ENCODE results near the gene NRG3. TPM values are rescaled to one million over a fixed set of nuclear protein-coding genes. Genes with fewer than 3 reads are reported as not detected.

The NRG3 gene
- polyA plus RNA-seq, 1 donor, result 18.0 TPM

DNA sequence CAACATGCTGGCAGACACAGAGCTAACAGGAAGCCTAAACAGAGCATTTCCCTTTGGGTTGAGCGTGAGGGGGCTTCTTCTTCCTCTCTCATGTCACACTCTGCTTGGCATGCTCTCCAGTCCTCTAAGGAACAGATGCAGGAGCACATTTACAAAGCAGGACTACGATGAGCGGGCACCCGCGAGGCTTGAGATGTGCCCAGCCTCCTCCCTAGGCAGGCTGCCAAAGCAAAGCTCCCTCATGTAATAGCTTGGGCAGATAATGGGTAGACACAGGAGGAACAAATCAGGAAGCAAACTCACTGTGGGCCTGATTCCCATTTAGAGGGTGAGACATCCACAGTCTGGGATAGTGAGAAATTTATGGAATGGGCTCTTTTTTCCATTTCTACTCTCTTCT, 519.1 kb downstream of the NRG3 start:
- DNase-seq, result no peak

DNA sequence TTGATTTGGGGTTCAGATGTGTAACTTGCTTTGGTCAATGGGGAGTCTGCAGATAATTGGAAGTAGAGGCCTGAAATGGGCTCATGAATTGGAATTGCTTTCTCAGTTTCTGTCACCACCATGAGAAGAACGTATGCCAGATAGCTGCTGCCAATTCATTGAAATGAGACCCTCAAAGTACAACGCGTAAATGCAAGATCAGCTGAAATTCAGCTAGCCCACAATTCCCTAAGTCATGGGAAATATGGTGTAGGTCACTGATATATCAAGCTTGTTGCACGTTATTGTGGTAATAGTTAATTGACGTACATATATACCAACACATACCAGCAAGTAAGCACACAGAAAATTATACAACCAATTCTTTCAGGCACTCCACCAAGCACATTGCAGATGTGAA, 520.0 kb downstream of the NRG3 start:
- no peak for DNase-seq

DNA sequence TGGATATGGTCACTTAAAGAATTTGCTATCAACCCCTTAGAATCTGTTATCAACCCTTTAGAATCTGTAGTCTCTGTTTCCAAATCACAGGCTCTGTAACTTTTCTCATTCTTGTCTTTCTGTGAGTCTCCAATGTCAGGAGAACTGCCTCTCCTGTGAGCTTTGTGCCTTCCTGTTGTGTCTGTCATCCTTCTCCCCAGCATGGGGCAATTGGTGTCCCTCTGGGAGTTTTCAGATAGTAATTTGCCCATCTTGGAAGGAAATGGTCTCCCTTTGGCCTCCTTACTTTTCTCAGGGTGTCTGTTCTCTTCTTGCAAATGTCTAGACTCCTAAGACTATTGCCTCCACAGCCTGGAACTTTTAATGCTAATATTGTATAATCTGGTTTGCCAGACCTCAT, 521.9 kb downstream of the NRG3 start:
- no peak for DNase-seq

DNA sequence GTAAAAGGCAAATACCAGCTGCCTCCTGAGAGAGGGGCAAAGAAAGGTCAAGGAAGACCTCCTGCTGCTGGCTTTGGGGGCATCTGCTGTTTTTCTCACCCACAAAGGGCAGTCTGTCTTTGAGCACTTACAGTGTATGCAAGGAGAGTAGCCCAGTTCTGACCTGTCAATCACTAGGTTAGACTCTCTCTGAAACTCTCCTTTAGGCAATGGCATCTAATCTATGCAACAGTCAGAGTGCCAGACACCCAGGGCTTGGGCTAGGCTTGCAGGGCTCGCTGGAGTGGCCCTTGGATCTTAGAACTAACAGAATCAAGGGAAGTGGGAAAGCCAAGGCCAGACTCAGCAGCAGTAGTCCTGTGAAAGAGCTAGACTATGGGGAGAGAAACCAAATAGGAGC, 522.9 kb downstream of the NRG3 start:
- DNase-seq, result no peak

DNA sequence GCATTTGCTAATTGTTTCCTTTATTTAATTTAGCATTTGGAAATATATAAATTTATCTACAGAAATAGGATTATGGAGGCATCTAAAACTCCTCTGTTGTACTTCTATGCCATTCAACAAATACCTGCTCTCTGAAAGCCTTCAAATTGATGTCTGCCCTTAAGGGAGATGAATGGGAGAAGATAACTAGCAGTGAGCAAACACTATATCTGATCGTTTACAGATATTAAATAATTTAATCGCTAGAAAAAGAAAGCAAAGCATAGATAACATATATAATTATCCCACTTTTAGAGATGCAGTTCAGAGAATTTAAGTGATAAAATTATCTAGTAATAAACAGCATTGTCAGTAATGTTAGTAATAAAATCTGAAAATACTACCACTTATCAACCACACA, 524.9 kb downstream of the NRG3 start:
- no peak for DNase-seq

DNA sequence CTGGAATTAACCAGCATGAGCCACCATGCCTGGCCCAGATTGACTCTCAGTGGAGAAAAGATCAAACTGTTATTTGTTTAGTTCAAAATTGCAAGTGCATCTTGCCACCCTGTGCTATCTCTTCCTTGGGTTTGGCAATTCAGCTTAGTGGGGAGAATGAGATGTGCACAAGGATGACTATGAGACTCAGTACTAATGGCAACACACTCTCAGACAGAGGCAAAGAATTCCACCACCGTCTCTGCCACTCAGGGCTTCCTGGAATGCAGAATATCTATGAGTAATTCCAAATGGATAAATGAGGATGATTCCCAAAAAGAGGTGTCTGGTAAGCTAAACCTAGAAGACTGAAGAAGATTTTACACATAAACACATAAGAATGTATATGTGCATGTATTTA, 525.8 kb downstream of the NRG3 start:
- DNase-seq, result no peak

DNA sequence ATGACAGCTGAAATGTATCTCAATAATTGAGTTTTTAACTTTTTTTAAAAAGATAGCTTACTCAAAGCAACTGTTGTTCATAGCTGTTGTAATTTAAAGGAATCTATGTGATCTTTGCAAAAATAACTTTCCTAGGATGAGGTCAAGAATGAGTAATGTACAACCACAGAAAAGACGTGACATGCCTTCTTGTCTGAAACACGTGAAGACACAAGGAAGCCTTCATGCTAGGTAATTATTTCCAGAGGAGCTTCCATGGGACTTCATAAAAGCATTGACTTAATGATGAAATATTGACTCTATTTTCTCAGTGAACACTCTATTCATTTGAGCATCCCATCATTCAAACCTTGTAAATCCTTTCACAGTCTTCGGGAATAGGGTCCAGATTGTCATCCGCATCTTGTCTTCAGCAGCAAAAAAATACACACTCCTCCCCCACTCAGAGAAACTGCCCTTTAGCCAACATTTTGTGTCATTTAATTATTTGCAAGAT, 528.0 kb downstream of the NRG3 start:
- no peak for DNase-seq

DNA sequence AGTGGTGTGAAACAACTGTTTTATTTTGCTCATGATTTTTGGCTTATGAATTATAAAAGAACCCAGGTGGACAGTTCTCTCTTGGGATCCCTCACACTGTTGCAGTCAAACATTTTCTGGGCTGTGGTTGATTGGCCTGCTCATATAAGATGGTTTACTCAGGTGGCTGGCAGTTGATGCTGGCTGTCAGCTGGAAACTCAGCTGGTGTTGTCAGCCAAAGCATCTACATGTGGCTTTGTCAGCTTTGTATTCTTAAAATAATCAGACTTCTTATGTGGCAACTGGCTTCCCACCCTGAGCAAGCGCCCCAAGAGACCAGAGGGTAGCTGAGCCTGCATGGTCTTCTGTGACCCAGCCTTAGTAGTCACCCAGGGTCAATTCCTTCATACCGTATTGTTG, 534.7 kb downstream of the NRG3 start:
- DNase-seq, result no peak

DNA sequence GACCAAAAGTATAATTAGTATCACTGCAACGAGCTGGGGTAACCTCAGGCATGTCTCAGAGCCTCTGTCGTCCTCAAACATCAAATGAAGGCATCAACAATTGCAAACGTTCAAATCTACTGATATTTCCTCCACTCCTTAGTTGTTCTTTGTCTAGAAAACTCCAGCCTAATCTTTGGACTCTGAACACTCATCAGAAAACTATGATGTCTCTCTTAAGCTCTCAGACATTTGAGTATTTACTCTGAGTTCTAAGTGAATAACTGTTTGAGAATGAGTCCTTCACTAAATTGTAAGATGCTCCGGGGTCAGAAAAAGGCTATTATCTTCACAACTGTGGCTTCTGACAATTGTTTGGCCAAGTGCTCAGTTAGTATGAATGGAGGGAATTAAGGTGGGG, 536.4 kb downstream of the NRG3 start:
- no peak for DNase-seq

DNA sequence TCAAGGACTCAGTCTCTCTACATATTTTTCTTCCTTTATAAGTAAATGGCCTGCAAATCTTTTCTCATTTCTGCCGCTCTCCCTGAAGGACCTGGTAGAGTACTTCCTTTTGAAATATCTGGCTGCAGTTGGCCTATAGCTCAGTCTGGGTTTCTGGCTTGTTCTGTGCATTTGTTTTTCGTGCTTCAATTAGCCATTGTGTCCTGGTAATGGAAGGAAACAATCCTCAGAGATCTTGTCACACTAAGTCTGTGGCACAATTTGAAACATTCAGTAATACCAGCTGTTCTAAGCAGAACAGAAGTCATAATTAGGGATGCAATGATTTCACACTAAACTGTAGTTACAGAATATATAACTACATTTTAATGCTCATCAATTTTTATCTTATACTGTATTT, 545.0 kb downstream of the NRG3 start:
- no peak for DNase-seq

DNA sequence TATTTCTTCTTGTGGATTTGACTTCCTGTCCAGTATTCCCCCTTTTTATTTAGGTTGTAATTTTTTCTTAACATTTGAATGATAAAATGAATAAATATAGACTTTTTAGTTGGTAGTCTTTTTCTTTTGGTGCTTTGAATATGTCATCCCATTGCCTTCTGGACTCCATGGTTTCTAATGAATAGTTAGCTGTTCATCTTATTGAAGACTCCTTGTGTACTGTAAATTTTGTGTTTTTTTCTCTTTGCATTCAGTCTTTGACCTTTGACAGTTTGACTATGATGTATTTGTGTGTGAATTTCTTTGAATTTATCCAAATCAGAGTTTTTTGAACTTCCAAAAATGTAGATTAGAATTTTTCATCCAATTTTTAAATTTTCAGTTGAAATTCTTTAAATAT, 554.3 kb downstream of the NRG3 start:
- DNase-seq, result no peak

DNA sequence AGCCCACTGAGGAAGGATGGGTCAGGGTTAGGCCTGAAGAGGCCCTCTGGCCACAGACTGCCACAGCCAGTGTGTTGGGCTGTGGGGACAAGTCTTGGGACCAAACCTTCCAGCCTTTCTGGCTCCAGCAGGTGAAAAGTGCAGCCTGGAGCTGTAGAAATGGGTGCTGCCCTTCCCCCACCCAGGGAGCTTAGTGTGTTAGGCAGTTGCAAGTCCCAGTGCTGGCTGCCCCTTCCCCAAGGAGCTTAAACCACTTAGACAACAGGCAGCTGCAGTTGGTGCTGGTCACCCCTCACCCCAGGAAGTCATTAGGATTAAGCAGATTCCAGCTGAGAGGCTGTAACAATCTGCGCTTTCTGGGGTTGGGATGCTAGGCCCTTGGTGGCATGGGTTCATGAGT, 563.3 kb downstream of the NRG3 start:
- no peak for DNase-seq

DNA sequence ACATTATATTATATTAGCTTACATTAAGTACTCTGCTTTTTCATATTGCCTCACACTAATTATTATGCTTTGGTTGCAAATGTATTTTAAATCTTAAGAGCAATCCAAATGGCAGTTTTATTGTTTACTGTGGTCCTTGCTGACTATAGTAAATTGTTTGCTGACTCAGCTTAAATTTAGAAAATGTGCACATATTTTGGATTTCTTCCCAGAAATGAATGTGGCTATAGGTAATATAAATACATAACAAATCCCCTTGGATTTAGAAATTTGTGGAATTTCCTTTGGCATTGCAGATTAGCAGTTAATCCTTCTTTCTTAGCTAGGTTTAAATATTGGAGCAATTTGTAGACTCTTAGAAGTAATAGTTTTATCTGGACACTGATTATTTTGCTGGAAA, 565.8 kb downstream of the NRG3 start:
- no peak for DNase-seq

DNA sequence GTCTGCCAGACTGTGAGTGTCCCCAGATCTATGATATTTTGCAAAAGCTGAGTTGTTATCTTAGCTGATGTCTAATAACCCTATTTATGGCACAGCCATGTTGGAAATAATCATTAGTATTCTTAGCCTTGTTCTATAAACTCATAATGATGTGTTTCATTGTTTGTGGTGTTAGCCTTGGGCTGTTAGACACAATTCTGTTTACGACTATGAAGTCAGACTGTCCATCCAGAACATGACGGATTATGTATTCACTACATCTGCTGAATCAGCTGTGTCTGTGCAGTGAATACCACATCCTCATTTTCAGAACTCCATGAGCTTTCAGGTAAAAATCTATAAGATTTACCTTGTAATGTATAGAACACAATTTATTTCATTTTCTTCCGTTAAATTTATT, 577.1 kb downstream of the NRG3 start:
- no peak for DNase-seq

DNA sequence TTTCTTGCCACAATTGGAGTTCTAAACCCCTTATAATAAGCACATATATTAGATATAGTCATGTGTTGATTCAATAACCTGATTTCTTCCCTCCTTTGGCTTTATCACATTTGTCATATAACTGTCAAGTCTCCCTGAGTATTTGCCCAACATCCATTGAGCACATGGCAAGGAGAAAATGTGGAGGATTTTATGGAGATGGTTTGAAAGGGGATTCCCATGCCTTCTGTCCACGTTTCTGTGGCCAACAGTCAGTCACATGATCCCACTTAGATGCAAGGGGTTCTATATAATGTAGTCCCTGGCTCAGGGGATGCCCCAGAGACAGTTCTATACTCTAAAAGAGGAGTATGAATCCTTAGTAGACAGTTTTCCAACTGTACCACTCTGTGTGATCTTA, 577.7 kb downstream of the NRG3 start:
- no peak for DNase-seq

DNA sequence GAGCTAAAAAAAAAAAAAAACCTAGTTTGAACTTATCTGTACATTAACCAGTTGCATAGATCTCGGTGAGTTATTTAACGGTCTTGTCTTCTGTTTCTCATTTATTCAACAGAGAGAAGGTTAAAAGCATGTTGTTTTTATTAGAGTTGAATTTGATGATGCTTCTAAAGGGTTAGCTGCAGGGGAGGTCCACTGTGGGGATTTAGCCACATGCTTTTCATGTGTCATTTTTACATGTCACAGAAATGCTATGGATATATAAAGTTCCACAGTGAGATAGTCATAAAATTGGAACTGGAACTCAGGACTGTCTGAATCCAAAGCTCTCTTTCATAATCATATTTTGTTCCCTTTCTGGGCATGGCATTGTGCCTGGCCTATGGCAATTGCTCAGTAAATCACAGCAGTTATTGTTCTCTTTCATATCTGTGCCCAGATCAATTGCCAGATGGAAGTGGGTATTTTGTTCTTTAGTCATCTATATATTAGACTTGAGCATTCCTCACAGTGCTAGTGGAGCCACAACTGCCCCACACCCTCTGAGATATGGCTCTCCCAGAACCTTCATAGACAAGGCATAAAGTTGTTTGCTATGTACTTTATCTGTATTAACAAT, 578.8 kb downstream of the NRG3 start:
- DNase-seq, result no peak

DNA sequence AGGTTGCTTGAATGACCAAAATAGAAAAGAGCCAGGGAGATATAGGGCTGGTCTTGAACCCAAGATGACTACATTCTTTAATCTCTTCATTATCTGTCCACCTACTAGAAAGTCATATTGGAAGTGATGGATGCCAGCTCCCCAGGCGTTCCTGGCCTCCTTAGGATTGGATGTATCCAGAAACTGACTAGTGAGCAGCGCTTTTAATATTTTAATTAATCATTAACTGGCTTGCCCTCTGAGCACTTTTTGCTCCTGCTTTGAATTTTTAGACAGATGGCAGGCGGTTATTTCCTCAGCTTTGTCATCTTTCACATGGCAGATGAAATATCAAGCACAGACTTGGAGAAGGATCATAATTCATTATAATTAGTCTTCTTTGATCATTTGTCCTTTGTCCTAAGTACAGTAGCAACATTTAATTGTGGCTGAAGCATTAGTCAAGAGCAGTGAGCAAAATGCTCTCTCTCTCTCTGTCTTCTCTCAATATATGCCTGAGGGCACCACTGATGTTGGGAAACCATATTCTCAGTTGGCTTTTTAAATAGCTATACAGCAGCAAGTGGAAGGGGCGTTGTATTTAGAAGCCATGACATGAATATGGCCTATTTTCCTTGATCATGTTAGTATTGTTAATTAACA, 588.0 kb downstream of the NRG3 start:
- DNase-seq, result no peak

DNA sequence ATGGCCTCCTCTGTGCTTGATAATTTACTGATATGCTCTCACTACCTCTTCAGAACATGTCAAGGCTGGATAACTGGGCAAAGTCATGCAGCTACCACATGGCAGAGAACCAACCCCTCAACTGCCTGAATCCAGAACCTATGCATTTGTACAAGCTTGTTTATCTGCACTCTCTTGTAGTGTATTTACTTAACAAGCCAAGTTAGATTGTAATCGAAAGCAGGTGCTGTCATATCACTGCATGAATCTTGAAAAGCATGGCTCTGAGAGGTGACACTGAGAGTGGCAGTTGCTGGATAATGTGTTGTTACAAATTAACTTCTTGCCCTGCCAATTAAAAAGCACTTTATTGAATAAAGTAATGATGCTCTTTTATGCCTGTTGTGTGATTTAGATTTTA, 588.6 kb downstream of the NRG3 start:
- no peak for DNase-seq

DNA sequence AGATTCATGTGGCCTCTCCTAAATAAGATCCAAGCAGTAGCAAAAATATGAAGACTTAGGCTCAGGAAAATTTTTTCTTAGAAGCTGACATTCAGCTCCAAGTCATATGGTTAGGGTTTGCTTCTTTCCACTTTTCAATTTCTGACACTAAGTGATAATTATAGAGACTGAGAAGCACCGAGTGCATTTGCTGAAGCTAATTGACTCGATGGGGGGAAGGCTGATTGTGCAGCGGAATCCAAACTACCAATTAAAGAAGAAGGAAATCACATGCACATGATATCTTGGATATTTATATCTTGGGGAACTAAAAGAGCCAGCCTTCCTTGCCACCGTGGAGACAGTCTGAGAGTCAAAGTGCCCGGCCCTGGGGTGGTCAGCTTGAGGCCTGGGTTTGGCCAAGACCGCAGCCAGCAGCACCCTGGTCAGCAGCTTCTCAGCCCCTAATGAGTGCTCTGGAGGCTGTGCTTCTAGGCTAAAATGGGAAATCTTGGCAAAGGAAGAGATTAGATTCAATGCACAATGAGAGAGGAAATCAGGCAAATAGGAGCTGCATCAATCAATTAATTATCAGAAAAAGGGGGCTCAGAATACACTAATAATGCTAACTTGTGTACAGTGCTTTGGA, 589.3 kb downstream of the NRG3 start:
- no peak for DNase-seq

DNA sequence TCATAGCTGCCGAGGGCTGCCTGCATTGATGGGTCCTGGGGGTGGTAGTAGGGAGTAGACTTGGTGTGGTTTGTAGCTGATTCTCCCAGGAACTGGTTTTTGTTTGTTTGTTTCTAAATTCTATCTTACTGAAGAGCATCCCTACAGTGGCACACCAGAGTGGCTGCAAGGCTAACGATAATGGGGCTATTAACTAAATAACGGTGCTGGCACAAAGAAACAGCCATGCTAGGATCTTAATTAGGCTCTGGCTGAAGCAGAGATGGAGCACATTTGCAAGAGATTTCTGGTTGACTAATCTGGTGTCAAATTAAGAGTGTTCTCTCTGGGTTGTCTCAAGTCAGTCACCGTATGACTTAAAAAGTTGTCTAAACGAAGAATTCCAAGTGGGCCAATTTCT, 590.0 kb downstream of the NRG3 start:
- DNase-seq, result no peak

DNA sequence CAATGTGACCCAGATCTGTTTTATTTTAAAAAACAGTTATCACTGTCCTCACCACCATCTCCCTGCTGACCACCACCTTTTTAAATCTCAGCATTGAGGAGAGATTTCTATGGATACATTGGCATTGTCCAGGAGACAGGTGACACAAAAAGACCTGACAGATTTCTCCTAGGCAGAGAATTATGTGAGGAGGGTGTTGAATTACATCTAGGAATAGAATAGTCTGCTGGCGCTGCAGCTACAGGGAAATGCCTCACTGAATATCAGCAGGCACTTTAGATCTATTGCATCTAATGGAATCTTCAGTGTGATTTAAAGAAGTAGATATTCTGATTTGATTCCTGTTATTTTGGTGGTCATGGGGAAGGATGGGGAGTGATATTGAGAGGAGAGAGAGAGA, 593.5 kb downstream of the NRG3 start:
- DNase-seq, result peak; percentile 6

DNA sequence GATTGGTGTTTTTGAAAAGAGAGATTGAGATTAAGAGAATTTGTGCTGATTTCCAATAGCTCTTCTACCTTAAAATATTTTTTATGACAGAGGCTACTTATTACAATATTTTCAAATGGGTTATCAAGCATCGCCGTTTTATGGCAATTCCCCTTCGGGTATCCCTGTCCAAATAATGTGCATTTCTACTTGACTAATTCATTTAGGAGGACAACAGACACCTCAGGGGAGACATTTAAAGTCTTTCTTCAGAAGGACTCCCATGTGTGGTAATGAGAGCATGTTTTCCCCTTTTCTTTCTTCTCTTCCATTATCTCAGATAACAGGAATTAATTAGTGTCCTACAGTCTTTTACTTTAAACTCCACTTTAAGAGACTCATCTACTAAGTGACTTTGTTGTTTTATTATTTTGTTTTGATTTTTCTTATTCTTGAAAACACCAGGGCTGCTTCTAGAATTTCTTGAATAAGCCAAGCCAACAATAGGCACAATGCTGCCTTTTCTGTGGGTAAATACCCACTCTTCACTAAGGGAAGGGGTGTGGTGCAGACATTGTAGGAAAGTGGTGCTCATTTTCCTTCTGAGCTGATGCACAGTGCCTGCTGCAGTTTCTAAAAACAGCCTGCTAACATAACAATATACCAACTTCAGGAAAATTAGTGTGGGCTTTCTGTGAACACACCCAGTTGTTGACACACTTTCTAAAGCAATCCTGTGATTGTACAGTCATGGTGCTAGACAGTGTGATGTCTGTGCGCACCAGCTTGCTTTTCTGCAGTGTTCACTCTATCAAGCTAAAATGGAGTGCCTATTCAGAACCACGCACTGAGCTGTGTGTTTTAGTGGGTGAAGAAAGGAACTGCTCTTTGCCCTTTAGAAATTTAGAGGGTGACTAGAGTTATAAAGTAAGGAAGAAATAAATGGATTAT, 597.7 kb downstream of the NRG3 start:
- DNase-seq, result no peak

DNA sequence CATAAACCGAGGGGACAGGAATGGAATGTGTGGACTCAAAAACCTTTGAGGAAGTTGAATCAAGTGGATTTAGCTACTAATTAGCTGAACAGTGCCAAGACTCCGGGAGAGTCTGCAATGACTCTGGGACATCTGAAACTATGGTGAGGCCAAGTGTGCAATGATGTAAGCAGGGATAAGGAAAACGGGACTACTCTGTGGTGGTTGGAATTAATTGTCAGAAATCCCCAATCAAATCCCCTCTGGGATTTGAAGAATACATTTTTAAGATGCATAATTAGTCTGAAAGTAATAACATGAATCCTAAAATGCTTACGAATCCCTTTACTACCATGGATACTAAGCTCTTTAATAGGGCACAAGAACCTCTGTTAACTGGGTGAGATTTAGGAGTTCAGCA, 602.8 kb downstream of the NRG3 start:
- no peak for DNase-seq

Measured in left kidney (tissue), 2 donors.